ENCODE data around the gene PCGF6.

PCGF6 gene

DNA sequence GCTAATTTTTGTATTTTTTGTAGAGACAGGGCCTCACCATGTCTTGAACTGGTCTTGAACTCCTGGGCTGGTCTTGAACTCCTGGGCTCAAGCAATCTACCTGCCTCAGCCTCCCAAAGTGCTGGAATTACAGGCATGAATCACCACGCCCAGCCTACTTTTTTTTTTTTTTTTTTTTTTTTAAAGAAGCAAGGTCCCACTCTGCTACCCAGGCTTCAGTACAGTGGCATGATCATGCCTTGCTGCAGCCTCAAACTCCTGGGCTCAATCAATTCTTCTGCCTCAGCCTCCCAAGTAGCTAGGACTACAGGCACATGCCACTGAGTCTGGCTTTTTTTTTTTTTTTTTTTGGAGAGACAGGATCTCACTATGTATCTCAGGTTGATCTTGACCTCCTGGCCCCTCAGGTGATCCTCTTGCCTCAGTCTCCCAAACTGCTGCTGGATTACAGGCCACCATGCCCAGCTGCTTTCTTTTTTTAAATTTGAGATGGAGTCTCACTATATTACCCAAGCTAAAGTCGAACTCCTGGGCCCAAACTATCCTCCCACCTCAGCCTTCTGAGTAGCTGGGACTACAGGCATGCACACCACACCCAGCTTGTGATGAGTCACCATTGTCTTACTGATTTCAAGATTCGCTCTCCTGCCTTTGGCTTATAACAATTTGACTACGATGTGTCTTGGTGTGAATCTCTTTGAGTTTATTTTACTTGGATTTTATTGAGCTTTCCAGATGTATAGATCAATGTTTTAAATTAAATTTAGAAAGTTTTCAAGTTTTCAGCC is 96.2 kb downstream of the PCGF6 start:
- DNase-seq = no peak

DNA sequence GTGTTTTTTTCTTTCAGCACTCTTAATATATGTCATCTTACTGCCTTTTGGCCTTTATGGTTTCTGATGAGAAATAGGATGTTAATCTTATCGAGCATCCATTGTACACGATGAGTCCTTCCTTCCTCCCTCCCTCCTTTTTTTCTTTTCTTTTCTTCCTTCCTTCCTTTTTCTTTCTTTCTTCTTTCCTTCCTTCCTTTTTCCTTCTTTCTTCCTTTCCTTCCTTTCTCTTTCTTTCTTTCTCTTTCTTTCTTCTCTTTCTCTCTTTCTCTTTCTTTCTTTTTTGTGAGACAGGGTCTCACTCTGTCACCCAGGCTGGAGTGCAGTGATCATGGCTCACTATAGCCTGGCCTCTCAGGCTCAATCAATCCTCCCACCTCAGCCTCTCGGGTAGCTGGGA is 96.8 kb downstream of the PCGF6 start:
- DNase-seq = no peak

Data from CD4-positive, alpha-beta T cell treated with Interleukin-17A for 4 hours (primary cell).